Fibroblast of lung (primary cell): ENCODE measurements around the gene NRIP3. TPM values are rescaled to one million over a fixed set of nuclear protein-coding genes. Genes with fewer than 3 reads are reported as not detected.
A peak's percentile ranks its signal among the peaks of the same experiment; 100 is the strongest.

Experiments used
- DNase-seq, 2 donors: peaks; one replicate each; pipeline versions ENCODE4 v3.0.0 to v3.0.0-alpha.2; 2010; ENCODE audit warnings: low read depth in 2 of 2
- H2AFZ ChIP-seq: 2 replicates; pipeline ENCODE4 v1.5.1; 2012; ENCODE audit warnings: low read length, control low read depth, inconsistent platforms
- H3K27ac ChIP-seq: 2 replicates; pipeline ENCODE4 v1.5.1; 2011; ENCODE audit warnings: low read length, control low read depth; ENCODE audit not compliant: insufficient read depth
- H3K27me3 ChIP-seq: 2 replicates; pipeline ENCODE4 v1.5.1; 2011; ENCODE audit warnings: mild to moderate bottlenecking, low read length; ENCODE audit not compliant: control insufficient read depth, insufficient read depth
- H3K36me3 ChIP-seq: 2 replicates; pipeline ENCODE4 v1.5.1; 2011; ENCODE audit warnings: low read length; ENCODE audit not compliant: control insufficient read depth, insufficient read depth
- H3K4me1 ChIP-seq: 2 replicates; pipeline ENCODE4 v1.5.1; 2011; ENCODE audit warnings: low read length; ENCODE audit not compliant: control insufficient read depth, insufficient read depth; ENCODE audit errors: extremely low read depth
- H3K4me2 ChIP-seq: 2 replicates; pipeline ENCODE4 v1.5.1; 2011; ENCODE audit warnings: low read length, control low read depth; ENCODE audit not compliant: insufficient read depth; ENCODE audit errors: extremely low read depth
- H3K4me3 ChIP-seq, 4 experiments: fragments of 200-600 bp in 1 of 4; sonication (generic) in 1 of 4; replicated peaks in 1 of 4; 2 replicates each; pipeline ENCODE4 v1.5.1; 2011 to 2016; ENCODE audit warnings: low read length in 4 of 4, low read depth in 3 of 4, mild to moderate bottlenecking in 3 of 4, control low read depth in 2 of 4, inconsistent platforms in 1 of 4, mixed read lengths in 1 of 4; ENCODE audit not compliant: insufficient read depth in 1 of 4; ENCODE audit errors: control extremely low read depth in 1 of 4
- H3K79me2 ChIP-seq: 2 replicates; pipeline ENCODE4 v1.5.1; 2012; ENCODE audit warnings: mild to moderate bottlenecking, low read length, inconsistent platforms; ENCODE audit not compliant: control insufficient read depth, insufficient read depth
- H3K9ac ChIP-seq: 2 replicates; pipeline ENCODE4 v1.5.1; 2011; ENCODE audit warnings: mild to moderate bottlenecking, low read length, control low read depth; ENCODE audit not compliant: insufficient read depth
- H3K9me3 ChIP-seq: 2 replicates; pipeline ENCODE4 v1.5.1; 2012; ENCODE audit warnings: low read depth, low read length; ENCODE audit not compliant: control insufficient read depth, insufficient read depth
- H4K20me1 ChIP-seq: 2 replicates; pipeline ENCODE4 v1.5.1; 2011; ENCODE audit warnings: low read length; ENCODE audit not compliant: control insufficient read depth, insufficient read depth; ENCODE audit errors: extremely low read depth
- CTCF ChIP-seq, 2 donors: IDR thresholded peaks in 1 of 2; conservative IDR thresholded peaks in 1 of 2; 1 replicate in 1 of 2; 2 replicates in 1 of 2; pipeline ENCODE4 v1.5.1; 2011 to 2012; ENCODE audit warnings: low read length in 2 of 2, control low read depth in 1 of 2, inconsistent platforms in 1 of 2, low read depth in 1 of 2, mild to moderate bottlenecking in 1 of 2
- EZH2 ChIP-seq: IDR thresholded peaks from 2 replicates; pipeline ENCODE4 v1.5.1; 2012; ENCODE audit warnings: low read length, control low read depth, mild to moderate bottlenecking; ENCODE audit errors: missing control alignments
- polyA plus RNA-seq, 2 donors: library from polyadenylated mRNA; depleted of rRNA in 1 of 2; stranded (reverse) in 1 of 2; unstranded in 1 of 2; fragments of >200 nt; gene quantifications; 2 replicates each; pipeline ENCODE4 v1.2.1, GENCODE V29; 2011 to 2012; ENCODE audit warnings: missing spikeins in 1 of 2
- total RNA-seq: library from RNA; depleted of rRNA; stranded (reverse); fragments of >200 nt; gene quantifications from 2 replicates; pipeline ENCODE4 v1.2.1, GENCODE V29; 2014

The NRIP3 gene
- total and polyA plus RNA-seq, 2 donors (not counting 1 experiment from before 2014, with no cell fraction given) = 8.8 to 11.7 TPM

- H3K36me3 ChIP-seq = no peaks in the 10 kb centered on the region
- no peak overlapping the region for H2AFZ ChIP-seq
- no peaks in the 10 kb centered on the region for H3K4me1 ChIP-seq
- no peak overlapping the region for H3K4me3 ChIP-seq
- no peak overlapping the region for H3K27ac ChIP-seq
- no peak overlapping the region for H3K4me2 ChIP-seq
- no peak overlapping the region for H3K9ac ChIP-seq
- H3K79me2 ChIP-seq = no peaks in the 10 kb centered on the region
- no peaks in the 10 kb centered on the region for H3K27me3 ChIP-seq
- no peaks in the 10 kb centered on the region for H3K9me3 ChIP-seq
- no peaks in the 10 kb centered on the region for H4K20me1 ChIP-seq
- no peak for DNase-seq
- no peak for TF ChIP-seq CTCF (conservative IDR thresholded peaks at IDR 0.05 in 1 of 2, IDR thresholded peaks at IDR 0.05 in 1 of 2; ENCODE audit: low read depth in 1 of 2, low read length in 2 of 2)
- no peak for TF ChIP-seq EZH2
Observed at GRCh38 chr11:9016916-9017642, 13.3 kb upstream of the NRIP3 start.

GRCh38 chr11:9015677-9016076 lies 11.9 kb upstream of the NRIP3 start:
- TF ChIP-seq CTCF (conservative IDR thresholded peaks at IDR 0.05 in 1 of 2, IDR thresholded peaks at IDR 0.05 in 1 of 2; ENCODE audit: low read depth in 1 of 2, low read length in 2 of 2) = peak; percentile 74 to 85
- no peak for TF ChIP-seq EZH2
- no peak overlapping the region for H2AFZ ChIP-seq
- H3K27ac ChIP-seq = no peak overlapping the region
- H3K36me3 ChIP-seq = no peaks in the 10 kb centered on the region
- no peaks in the 10 kb centered on the region for H3K9me3 ChIP-seq
- no peak overlapping the region for H3K4me3 ChIP-seq
- H4K20me1 ChIP-seq = no peaks in the 10 kb centered on the region
- no peaks in the 10 kb centered on the region for H3K4me1 ChIP-seq
- no peak overlapping the region for H3K9ac ChIP-seq
- H3K27me3 ChIP-seq = no peaks in the 10 kb centered on the region
- DNase-seq = peak; percentile 71 to 85
- no peak overlapping the region for H3K4me2 ChIP-seq
- H3K79me2 ChIP-seq = no peaks in the 10 kb centered on the region

GRCh38 chr11:9014826-9015225 lies 11.0 kb upstream of the NRIP3 start:
- no peak overlapping the region for H2AFZ ChIP-seq
- H3K9me3 ChIP-seq = no peaks in the 10 kb centered on the region
- no peaks in the 10 kb centered on the region for H4K20me1 ChIP-seq
- H3K36me3 ChIP-seq = no peaks in the 10 kb centered on the region
- H3K4me1 ChIP-seq = no peaks in the 10 kb centered on the region
- H3K79me2 ChIP-seq = no peaks in the 10 kb centered on the region
- no peak overlapping the region for H3K4me3 ChIP-seq
- H3K4me2 ChIP-seq = no peak overlapping the region
- no peak overlapping the region for H3K9ac ChIP-seq
- no peak overlapping the region for H3K27ac ChIP-seq
- no peak for DNase-seq
- H3K27me3 ChIP-seq = no peaks in the 10 kb centered on the region
- TF ChIP-seq EZH2 (no peak), CTCF (conservative IDR thresholded peaks at IDR 0.05 in 1 of 2, IDR thresholded peaks at IDR 0.05 in 1 of 2; ENCODE audit: low read depth in 1 of 2, low read length in 2 of 2) (no peak)
